AG10803 (cell line): ENCODE data around the gene RIN3.

ENCODE experiments used
- DNase-seq: peaks from one replicate; pipeline ENCODE4 v3.0.0; 2010; ENCODE audit warnings: low read depth
- H3K4me3 ChIP-seq: 2 replicates; pipeline ENCODE4 v1.5.1; 2011; ENCODE audit warnings: mild to moderate bottlenecking, low read length, control low read depth
- CTCF ChIP-seq: conservative IDR thresholded peaks from 2 replicates; pipeline ENCODE4 v1.5.1; 2011; ENCODE audit warnings: mild to moderate bottlenecking, low read length, control low read depth, inconsistent platforms

Gene RIN3

DNA sequence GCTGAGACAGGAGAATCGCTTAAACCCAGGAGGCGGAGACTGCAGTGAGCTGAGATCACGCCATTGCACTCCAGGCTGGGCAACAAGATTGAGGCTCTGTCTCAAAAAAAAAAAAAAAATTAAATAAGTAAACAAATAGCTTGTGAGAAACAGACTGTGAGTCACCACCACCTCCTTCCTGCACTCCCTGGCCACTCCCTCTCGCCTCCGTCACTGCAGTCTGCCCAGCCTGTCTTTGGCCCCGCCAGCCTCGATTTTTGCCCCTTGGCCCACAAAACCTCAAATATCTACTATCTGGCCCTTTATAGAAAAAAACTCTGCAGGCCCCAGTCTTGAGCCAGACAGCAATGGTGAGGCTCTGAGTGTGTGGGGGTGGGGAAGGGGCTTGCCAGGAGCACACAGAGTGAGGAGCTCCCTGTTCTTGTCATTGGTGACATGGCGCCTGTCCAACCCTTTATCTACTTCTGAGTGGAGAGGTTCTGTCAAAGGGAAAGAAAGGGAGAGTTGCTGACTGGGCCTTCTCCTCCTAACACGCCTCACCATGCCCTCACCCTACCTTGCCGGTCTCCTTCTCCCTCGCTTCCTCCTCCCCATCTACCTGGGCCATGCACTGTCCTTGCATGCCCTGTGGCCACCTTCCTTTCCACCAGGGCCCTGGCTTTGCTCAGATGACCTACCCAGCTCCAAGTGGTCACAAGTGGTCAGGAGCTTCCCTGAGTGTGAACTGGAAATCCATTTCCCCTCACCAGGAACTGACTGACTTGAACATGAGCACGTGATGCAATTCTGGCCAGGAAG lies 212.8 kb downstream of the RIN3 start:
- TF ChIP-seq CTCF, result no peak
- DNase-seq, result peak; percentile 76
- no peak overlapping the region for H3K4me3 ChIP-seq

DNA sequence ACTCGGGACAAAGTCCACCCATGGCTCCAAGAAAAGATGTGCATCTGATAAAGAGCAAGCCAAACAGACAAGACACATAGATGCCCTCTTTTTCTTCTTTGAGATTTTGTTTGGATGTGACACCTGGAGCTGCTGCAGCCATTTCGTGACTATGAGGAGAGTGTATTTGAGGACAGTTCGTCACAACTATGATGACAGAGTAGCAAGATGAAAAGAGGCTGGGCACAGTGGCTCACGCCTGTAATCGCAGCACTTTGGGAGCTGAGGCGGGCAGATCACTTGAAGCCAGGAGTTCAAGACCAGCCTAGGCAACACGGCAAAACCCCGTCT lies 213.3 kb downstream of the RIN3 start:
- DNase-seq, result no peak

DNA sequence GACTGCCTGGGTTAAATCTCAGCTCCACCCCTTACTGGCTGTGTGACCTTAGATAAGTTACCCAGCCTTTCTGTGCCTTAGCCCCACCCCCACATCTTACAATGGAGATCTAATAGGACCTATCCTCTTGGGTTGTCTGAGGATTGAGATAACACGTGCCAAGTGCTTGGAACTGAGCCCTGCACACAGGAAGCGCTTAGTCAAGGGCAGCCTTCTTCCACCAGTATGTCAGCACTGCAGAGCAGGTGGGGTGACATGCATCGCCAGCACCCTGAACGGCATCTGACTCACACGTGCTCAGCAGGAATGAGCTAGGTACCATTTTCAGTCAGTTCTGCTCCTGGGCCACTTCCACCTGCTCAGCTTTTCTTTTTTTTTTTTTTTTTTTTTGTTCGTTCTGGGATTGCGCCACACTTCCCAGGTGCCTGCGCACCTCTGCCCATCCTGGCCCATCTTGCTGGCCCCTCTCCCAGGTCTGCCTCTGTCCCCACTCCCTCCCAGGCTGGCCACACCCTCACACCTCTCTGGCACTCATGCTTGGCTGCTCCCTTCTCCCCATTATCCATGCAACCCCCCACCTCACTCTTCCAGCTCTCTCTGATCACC lies 215.3 kb downstream of the RIN3 start:
- TF ChIP-seq CTCF, result no peak
- no peak for DNase-seq
- H3K4me3 ChIP-seq, result no peak overlapping the region

More for the DNA sequence above, 213.3 kb downstream of the RIN3 start:
- H3K4me3 ChIP-seq, result no peak overlapping the region
- no peak for TF ChIP-seq CTCF

GRCh38 chr14:92729634-92730358 lies 216.2 kb downstream of the RIN3 start:
- peak; percentile 78 for DNase-seq
- no peak overlapping the region for H3K4me3 ChIP-seq
- TF ChIP-seq CTCF, result no peak

GRCh38 chr14:92731622-92732115 lies 218.1 kb downstream of the RIN3 start:
- DNase-seq, result no peak
- no peak for TF ChIP-seq CTCF
- no peak overlapping the region for H3K4me3 ChIP-seq

DNA sequence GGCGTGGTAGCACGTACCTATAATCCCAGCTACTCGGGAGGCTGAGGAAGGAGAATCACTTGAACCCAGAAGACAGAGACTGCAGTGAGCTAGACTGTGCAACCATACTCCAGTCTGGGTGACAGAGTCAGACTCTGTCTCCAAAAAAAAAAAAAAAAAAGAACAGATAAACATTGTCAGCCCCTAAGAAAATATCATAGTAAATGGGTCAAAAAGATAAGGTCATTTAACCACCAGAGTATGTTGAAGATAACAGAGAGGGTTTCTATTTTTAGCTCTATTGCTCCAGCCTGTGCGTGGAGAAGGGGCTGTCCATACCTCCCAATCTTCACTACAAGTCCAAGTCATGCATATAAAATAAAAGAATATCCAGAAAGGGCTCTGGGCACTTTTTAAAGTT lies 219.4 kb downstream of the RIN3 start:
- no peak for DNase-seq
- no peak overlapping the region for H3K4me3 ChIP-seq
- no peak for TF ChIP-seq CTCF
